Heart right ventricle (tissue), 16 donors: ENCODE results near the gene TWIST2. TPM values are rescaled to one million over a fixed set of nuclear protein-coding genes. Genes with fewer than 3 reads are reported as not detected.
A peak's percentile ranks its signal among the peaks of the same experiment; 100 is the strongest.

ENCODE experiments used
- ATAC-seq, 8 donors: fragments of 200-7000 bp; cut with Tn5 transposase; one replicate each; pipeline ENCODE4 v1.9.1; 2020; ENCODE audit warnings: mild to moderate bottlenecking in 8 of 8, moderate library complexity in 8 of 8, moderate number of reproducible peaks in 1 of 8
- DNase-seq, 2 donors: peaks; one replicate each; pipeline ENCODE4 v3.0.0-alpha.2; 2020
- H3K27ac ChIP-seq, 10 donors: fragments of 200-600 bp; sonication (generic) in 2 of 10; one replicate each; pipeline versions ENCODE4 v1.5.0 to v1.8.0; 2020 to 2022; ENCODE audit warnings: mild to moderate bottlenecking in 3 of 10
- H3K27me3 ChIP-seq, 7 donors: fragments of 200-600 bp; one replicate each; pipeline ENCODE4 v1.8.0; 2021 to 2022; ENCODE audit warnings: mild to moderate bottlenecking in 2 of 7
- H3K36me3 ChIP-seq, 9 donors: fragments of 200-600 bp; sonication (generic) in 1 of 9; one replicate each; pipeline versions ENCODE4 v1.5.0 to v1.8.0; 2020 to 2022; ENCODE audit warnings: mild to moderate bottlenecking in 2 of 9
- H3K4me1 ChIP-seq, 9 donors: fragments of 200-600 bp; sonication (generic) in 1 of 9; one replicate each; pipeline versions ENCODE4 v1.5.0 to v1.8.0; 2020 to 2022; ENCODE audit warnings: mild to moderate bottlenecking in 4 of 9
- H3K4me3 ChIP-seq, 10 donors: fragments of 200-600 bp; sonication (generic) in 2 of 10; one replicate each; pipeline versions ENCODE4 v1.5.0 to v1.8.0; 2020 to 2022; ENCODE audit warnings: mild to moderate bottlenecking in 7 of 10, moderate library complexity in 2 of 10
- H3K9me3 ChIP-seq, 11 donors: fragments of 200-600 bp in 10 of 11; sonication (generic) in 2 of 11; one replicate each; pipeline versions ENCODE4 v1.5.0 to v1.8.0; 2013 to 2022; ENCODE audit warnings: mild to moderate bottlenecking in 2 of 11, control low read depth in 1 of 11, moderate library complexity in 1 of 11
- WGBS, 2 donors: extraction: QIAGEN DNeasy Blood & Tissue Kit; methylation state at CpG; one replicate each; pipeline ENCODE4 v1.1.7; 2013; ENCODE audit warnings: inconsistent platforms in 1 of 2; 5-methylcytosine and 5-hydroxymethylcytosine counted together
- intact Hi-C, 10 donors: fragments of 100-400 bp; cut with DNase I; formaldehyde crosslinking; loops; one replicate each; pipeline versions ENCODE4 v1.11.1 to v1.14.2; 2022
- polyA plus RNA-seq, 2 donors: library from polyadenylated mRNA; stranded (reverse); fragments of 200-250 nt; gene quantifications; one replicate each; pipeline ENCODE4 v1.2.3, GENCODE V29; 2013
- total RNA-seq, 10 donors: library from RNA; stranded (reverse); fragmentation: NEBNext Ultra II Directional in 3 of 10; extraction: Animal tissue kit (Norgen Biotek cat#: 25700) in 3 of 10; gene quantifications; one replicate each; pipeline versions ENCODE4 v1.2.1 to v1.2.4, GENCODE V29; 2021 to 2023
- TF ChIP-seq, protein P1 (sequence below), 9 donors: fragments of 200-600 bp; sonication (generic) in 2 of 9; IDR thresholded peaks; one replicate each; pipeline versions ENCODE4 v1.5.0 to v1.8.0; 2021 to 2022; ENCODE audit warnings: antibody characterized with exemption in 9 of 9, mild to moderate bottlenecking in 5 of 9, moderate library complexity in 1 of 9
- donor health status: Arrhythmogenic right ventricular cardiomyopathy.
- donor health status: ischemic (EF 13 %, LVEDD 7.1; RV severe dilation, severe dysfunction).
- donor health status: healthy with polysubstance abuse.
- donor health status: DM: no; HTN: yes; CAD: no.
- donor health status: DM: no; HTN: no; CAD: no.
- donor health status: ischemic (EF 25% LVEDD 6.9; RV normal size, moderate dysfunction).
- donor health status: ischemic (EF 25% LVEDD 5.7; RV mildly dilated, moderate dysfunction).
- donor health status: healthy.
- donor health status: DM: yes; HTN: yes; CAD: no.
- donor health status: Ischemic cardiomyopathy.
- donor health status: ischemic (EF 35%, LVEDD 5.7; RV mildly dilated, moderate dysfunction).
- donor health status: nonischemic (EF 11% LVEDD 7.7; RV severe dilation, severe dysfunction).
- donor health status: DM: yes; HTN: yes; CAD: no.
- donor health status: PGD.
- donor health status: ischemic (EF 29% LVEDD 5.4; RV normal size, mild dysfunction).
- donor health status: nonischemic (EF 23%, LVEDD 6.1; RV moderate dilation, normal function).

The TWIST2 gene
- total and polyA plus RNA-seq, 12 donors, result 0.19 to 3.5 (median 1.1) TPM

- DNase-seq (no peak), ATAC-seq (no peak)
- Histone ChIP-seq H3K27ac (no peak overlapping the region), H3K27me3 (peaks cover 0 to 5% (median 0%) of the 10 kb centered on the region in 7 donors), H3K36me3 (no peaks in the 10 kb centered on the region), H3K4me3 (no peak overlapping the region), H3K9me3 (peaks cover 0 to 24% (median 5%) of the 10 kb centered on the region in 11 donors), H3K4me1 (peaks cover 0 to 8% (median 0%) of the 10 kb centered on the region in 9 donors)
- intact Hi-C loops, result no loop called here
- WGBS, 2 donors, result 86 to 89% methylated on average over 15 of the region's 15 CpGs
- TF ChIP-seq, protein P1, sequence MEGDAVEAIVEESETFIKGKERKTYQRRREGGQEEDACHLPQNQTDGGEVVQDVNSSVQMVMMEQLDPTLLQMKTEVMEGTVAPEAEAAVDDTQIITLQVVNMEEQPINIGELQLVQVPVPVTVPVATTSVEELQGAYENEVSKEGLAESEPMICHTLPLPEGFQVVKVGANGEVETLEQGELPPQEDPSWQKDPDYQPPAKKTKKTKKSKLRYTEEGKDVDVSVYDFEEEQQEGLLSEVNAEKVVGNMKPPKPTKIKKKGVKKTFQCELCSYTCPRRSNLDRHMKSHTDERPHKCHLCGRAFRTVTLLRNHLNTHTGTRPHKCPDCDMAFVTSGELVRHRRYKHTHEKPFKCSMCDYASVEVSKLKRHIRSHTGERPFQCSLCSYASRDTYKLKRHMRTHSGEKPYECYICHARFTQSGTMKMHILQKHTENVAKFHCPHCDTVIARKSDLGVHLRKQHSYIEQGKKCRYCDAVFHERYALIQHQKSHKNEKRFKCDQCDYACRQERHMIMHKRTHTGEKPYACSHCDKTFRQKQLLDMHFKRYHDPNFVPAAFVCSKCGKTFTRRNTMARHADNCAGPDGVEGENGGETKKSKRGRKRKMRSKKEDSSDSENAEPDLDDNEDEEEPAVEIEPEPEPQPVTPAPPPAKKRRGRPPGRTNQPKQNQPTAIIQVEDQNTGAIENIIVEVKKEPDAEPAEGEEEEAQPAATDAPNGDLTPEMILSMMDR (IDR thresholded peaks at IDR 0.05), result no peak
Measured at GRCh38 chr2:238936162-238937052, 88.5 kb downstream of the TWIST2 start.

DNA sequence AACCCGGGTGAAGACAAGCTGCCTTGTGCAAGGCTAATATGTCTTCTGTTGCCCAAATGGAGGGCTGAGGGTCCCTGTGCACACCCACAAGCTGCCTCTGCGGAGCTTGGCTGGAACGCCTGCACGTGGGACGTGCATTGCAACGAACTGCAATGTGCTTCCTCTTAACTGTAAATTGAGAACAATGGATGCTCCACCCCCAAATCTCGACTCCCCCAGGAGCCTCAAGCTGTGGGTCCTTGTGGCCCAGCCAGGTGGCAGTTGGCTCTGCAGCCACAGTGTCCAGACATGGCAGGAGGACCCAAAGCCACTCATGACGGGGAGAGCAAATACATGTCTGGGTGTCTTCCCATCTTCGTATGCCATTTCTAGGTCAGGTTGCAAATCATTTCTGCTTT is 90.1 kb downstream of the TWIST2 start:
- Histone ChIP-seq H3K4me3 (no peak overlapping the region), H3K9me3 (peaks cover 0 to 24% (median 5%) of the 10 kb centered on the region in 11 donors), H3K36me3 (no peaks in the 10 kb centered on the region), H3K4me1 (peaks cover 0 to 8% (median 0%) of the 10 kb centered on the region in 9 donors), H3K27me3 (peaks cover 0 to 14% (median 0%) of the 10 kb centered on the region in 7 donors), H3K27ac (peak overlapping the region in 4 of 10 donors; percentile 22 to 48 (median 24))
- TF ChIP-seq, protein P1 (IDR thresholded peaks at IDR 0.05), result no peak
- DNase-seq (peak in 1 of 2 donors; percentile 24), ATAC-seq (peak in 5 of 8 donors; percentile 4 to 21 (median 14))
- 52 to 59% methylated on average over 9 of the region's 9 CpGs for WGBS, 2 donors
- intact Hi-C loops, result no loop called here

DNA sequence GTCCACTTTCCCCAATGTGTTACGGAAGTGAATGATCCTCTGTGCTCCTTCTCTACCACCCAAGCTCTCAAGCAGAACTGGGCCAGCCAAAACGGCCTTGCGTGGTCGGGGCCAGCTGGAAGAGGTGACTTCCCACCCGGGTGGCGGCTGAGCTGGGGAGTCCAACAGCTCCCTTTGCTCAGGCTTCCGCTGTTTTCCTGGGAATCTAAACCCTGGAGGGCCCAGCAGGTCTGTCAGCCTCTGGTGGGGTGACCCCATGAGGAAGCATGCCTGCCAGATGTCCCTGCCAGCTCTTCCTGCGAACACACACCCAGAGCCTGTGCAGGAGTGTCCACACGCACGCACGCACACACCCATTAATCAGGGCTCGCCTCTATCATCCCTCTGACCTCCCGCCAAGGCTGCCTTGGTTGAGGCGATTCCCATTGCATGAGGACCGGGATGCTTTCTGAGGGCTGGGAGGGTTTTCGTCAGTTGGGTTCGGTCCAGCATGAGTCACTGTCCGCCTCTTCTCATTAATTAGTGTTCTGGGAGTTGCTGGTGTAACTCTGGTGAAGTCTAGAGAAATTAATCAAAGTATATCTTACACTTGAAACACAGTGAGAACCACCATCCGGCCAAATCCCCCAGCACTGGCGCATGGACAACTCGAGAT is 90.6 kb downstream of the TWIST2 start:
- Histone ChIP-seq H3K4me3 (no peak overlapping the region), H3K4me1 (peaks cover 0 to 8% (median 0%) of the 10 kb centered on the region in 9 donors), H3K27ac (peak overlapping the region in 5 of 10 donors; percentile 22 to 48 (median 26)), H3K9me3 (peaks cover 0 to 19% (median 3%) of the 10 kb centered on the region in 11 donors), H3K36me3 (no peaks in the 10 kb centered on the region), H3K27me3 (peaks cover 0 to 15% (median 0%) of the 10 kb centered on the region in 7 donors)
- TF ChIP-seq, protein P1 (IDR thresholded peaks at IDR 0.05), result no peak
- ATAC-seq (peak; percentile 78 to 91 (median 84)), DNase-seq (peak; percentile 71 to 76)
- WGBS, 2 donors, result 58 to 70% methylated on average over 21 of the region's 21 CpGs
- intact Hi-C loops, result no loop called here

DNA sequence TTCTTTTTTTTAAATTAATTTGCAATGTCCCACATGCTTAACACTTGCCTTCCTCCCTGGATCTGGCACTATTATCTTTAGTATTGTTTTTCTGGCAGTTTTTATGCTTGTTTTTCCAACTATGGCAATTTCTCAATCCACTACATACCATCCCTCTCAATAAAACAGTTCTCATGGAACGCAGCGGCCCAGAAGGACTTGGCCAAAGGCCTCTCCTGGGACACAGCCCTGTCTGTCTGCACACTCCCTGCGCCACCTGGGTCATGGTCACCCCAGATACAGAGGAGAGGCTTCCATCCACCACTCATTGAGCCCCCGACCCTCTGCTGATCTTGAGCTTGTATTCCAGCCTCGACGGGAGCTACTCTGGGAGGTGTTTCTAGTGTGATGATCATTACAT is 91.2 kb downstream of the TWIST2 start:
- intact Hi-C loops, result no loop called here
- H3K4me3 ChIP-seq, result no peak overlapping the region
- 69 to 71% methylated on average over 6 of the region's 6 CpGs for WGBS, 2 donors
- TF ChIP-seq, protein P1 (IDR thresholded peaks at IDR 0.05), result no peak
- peak in 1 of 2 donors; percentile 38 for DNase-seq
- peaks cover 0 to 16% (median 0%) of the 10 kb centered on the region in 7 donors for H3K27me3 ChIP-seq
- H3K27ac ChIP-seq, result peak overlapping the region in 1 of 10 donors; percentile 20
- H3K9me3 ChIP-seq, result peaks cover 0 to 13% (median 2%) of the 10 kb centered on the region in 11 donors
- H3K36me3 ChIP-seq, result no peaks in the 10 kb centered on the region
- peaks cover 0 to 8% (median 0%) of the 10 kb centered on the region in 9 donors for H3K4me1 ChIP-seq
- peak in 6 of 8 donors; percentile 14 to 47 (median 19) for ATAC-seq
